ENCODE results near the gene HPCA. TPM values are rescaled to one million over a fixed set of nuclear protein-coding genes. Genes with fewer than 3 reads are reported as not detected.

Gene HPCA
- total RNA-seq, 1 donor from 2014 or later: not detected

DNA sequence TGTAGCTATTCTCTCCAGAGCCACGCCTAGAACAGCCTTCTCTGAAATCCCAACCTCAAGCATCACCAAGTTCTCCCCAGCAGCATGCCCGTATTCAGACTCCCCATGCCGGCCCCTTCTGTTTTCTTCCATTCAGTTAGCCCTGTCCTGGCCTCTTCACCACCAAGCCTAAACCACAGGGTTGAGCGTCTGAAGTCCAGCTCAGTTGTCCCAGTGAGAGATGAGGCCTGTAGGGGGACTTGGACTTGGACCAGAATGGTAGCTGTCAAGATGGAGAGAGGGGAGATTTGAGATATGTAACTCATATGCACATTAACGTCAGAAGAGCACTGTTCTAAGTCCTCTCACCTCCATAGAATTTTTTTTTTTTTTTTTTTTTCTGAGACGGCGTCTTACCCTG, 20.4 kb downstream of the HPCA start:
- no peaks in the 10 kb centered on the region for H3K36me3 ChIP-seq (ENCODE audit: insufficient read depth, low read length)
- Mint-ChIP-seq H3K36me3 (ENCODE audit: low read depth, unreplicated experiment) (no peaks in the 10 kb centered on the region), H3K4me1 (ENCODE audit: low read depth, unreplicated experiment) (no peaks in the 10 kb centered on the region), H3K4me3 (ENCODE audit: unreplicated experiment) (no peak overlapping the region), H3K27me3 (ENCODE audit: low read depth, unreplicated experiment) (peaks cover 18% of the 10 kb centered on the region), H3K9me3 (ENCODE audit: unreplicated experiment) (no peaks in the 10 kb centered on the region), H3K27ac (ENCODE audit: unreplicated experiment) (no peak overlapping the region)
- H3K27me3 ChIP-seq (ENCODE audit: insufficient read depth, low read length): no peaks in the 10 kb centered on the region
- no peak overlapping the region for H2AFZ ChIP-seq (ENCODE audit: low read depth, low read length)
- H3K9ac ChIP-seq (ENCODE audit: low read length): no peak overlapping the region
- H3K4me2 ChIP-seq (ENCODE audit: low read length): no peak overlapping the region
- H3K27ac ChIP-seq (ENCODE audit: low read depth, low read length): no peak overlapping the region
- no peaks in the 10 kb centered on the region for H3K4me1 ChIP-seq (ENCODE audit: insufficient read depth, low read length)
- H3K4me3 ChIP-seq (ENCODE audit: insufficient read depth, low read depth, low read length): no peak overlapping the region
- TF ChIP-seq CTCF (IDR thresholded peaks at IDR 0.05; ENCODE audit: insufficient read depth, low read depth, low read length) (no peak), EZH2 (IDR thresholded peaks at IDR 0.05; ENCODE audit: insufficient read depth, low read length) (no peak)
- no peak for DNase-seq (ENCODE audit: low read depth)
- H3K9me3 ChIP-seq (ENCODE audit: insufficient read depth, low read depth, low read length): no peaks in the 10 kb centered on the region
- no peaks in the 10 kb centered on the region for H4K20me1 ChIP-seq (ENCODE audit: insufficient read depth, low read length)
- H3K79me2 ChIP-seq (ENCODE audit: insufficient read depth, low read length): no peaks in the 10 kb centered on the region
- no peak for FAIRE-seq

GRCh38 chr1:32907435-32907834, 21.1 kb downstream of the HPCA start:
- TF ChIP-seq CTCF (IDR thresholded peaks at IDR 0.05; ENCODE audit: insufficient read depth, low read depth, low read length): no peak
- no peak for TF ChIP-seq EZH2 (IDR thresholded peaks at IDR 0.05; ENCODE audit: insufficient read depth, low read length)
- Histone ChIP-seq H3K36me3 (ENCODE audit: insufficient read depth, low read length) (no peaks in the 10 kb centered on the region), H3K79me2 (ENCODE audit: insufficient read depth, low read length) (no peaks in the 10 kb centered on the region), H3K4me1 (ENCODE audit: insufficient read depth, low read length) (no peaks in the 10 kb centered on the region), H3K9ac (ENCODE audit: low read length) (no peak overlapping the region), H3K27ac (ENCODE audit: low read depth, low read length) (no peak overlapping the region), H3K9me3 (ENCODE audit: insufficient read depth, low read depth, low read length) (no peaks in the 10 kb centered on the region), H3K4me2 (ENCODE audit: low read length) (peak overlapping the region; percentile 18), H2AFZ (ENCODE audit: low read depth, low read length) (no peak overlapping the region), H4K20me1 (ENCODE audit: insufficient read depth, low read length) (no peaks in the 10 kb centered on the region), H3K27me3 (ENCODE audit: insufficient read depth, low read length) (no peaks in the 10 kb centered on the region), H3K4me3 (ENCODE audit: insufficient read depth, low read depth, low read length) (no peak overlapping the region)
- no peaks in the 10 kb centered on the region for H3K4me1 Mint-ChIP-seq (ENCODE audit: low read depth, unreplicated experiment)
- H3K27ac Mint-ChIP-seq (ENCODE audit: unreplicated experiment): no peak overlapping the region
- H3K27me3 Mint-ChIP-seq (ENCODE audit: low read depth, unreplicated experiment): peaks cover 13% of the 10 kb centered on the region
- no peak overlapping the region for H3K4me3 Mint-ChIP-seq (ENCODE audit: unreplicated experiment)
- no peaks in the 10 kb centered on the region for H3K36me3 Mint-ChIP-seq (ENCODE audit: low read depth, unreplicated experiment)
- H3K9me3 Mint-ChIP-seq (ENCODE audit: unreplicated experiment): no peaks in the 10 kb centered on the region
- FAIRE-seq (no peak), DNase-seq (ENCODE audit: low read depth) (peak; percentile 29)

DNA sequence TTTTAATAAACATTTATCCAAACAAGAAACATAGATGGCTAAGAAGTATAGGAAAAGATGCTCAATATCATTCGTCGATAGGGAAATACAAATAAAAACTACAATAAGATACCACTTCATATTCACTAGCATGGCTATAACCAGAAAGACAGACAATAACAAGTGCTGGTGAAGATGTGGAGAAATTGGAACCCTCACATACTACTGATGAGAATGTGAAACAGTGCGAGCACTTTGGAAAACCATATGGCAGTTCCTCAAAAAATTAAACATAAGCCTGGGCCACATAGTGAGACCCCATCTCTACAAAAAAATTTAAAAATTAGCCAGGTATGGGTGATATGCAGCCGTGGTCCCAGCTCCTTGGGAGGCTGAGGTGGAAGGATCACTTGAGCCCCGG, 24.0 kb downstream of the HPCA start:
- Histone ChIP-seq H3K79me2 (ENCODE audit: insufficient read depth, low read length) (no peaks in the 10 kb centered on the region), H3K4me1 (ENCODE audit: insufficient read depth, low read length) (no peaks in the 10 kb centered on the region), H4K20me1 (ENCODE audit: insufficient read depth, low read length) (no peaks in the 10 kb centered on the region), H3K9ac (ENCODE audit: low read length) (no peak overlapping the region), H3K36me3 (ENCODE audit: insufficient read depth, low read length) (no peaks in the 10 kb centered on the region), H2AFZ (ENCODE audit: low read depth, low read length) (no peak overlapping the region), H3K27ac (ENCODE audit: low read depth, low read length) (no peak overlapping the region), H3K4me3 (ENCODE audit: insufficient read depth, low read depth, low read length) (no peak overlapping the region), H3K27me3 (ENCODE audit: insufficient read depth, low read length) (no peaks in the 10 kb centered on the region), H3K9me3 (ENCODE audit: insufficient read depth, low read depth, low read length) (no peaks in the 10 kb centered on the region), H3K4me2 (ENCODE audit: low read length) (no peak overlapping the region)
- Mint-ChIP-seq H3K4me3 (ENCODE audit: unreplicated experiment) (no peak overlapping the region), H3K4me1 (ENCODE audit: low read depth, unreplicated experiment) (no peaks in the 10 kb centered on the region), H3K9me3 (ENCODE audit: unreplicated experiment) (no peaks in the 10 kb centered on the region), H3K27ac (ENCODE audit: unreplicated experiment) (no peak overlapping the region), H3K27me3 (ENCODE audit: low read depth, unreplicated experiment) (no peaks in the 10 kb centered on the region), H3K36me3 (ENCODE audit: low read depth, unreplicated experiment) (no peaks in the 10 kb centered on the region)
- TF ChIP-seq EZH2 (IDR thresholded peaks at IDR 0.05; ENCODE audit: insufficient read depth, low read length) (no peak), CTCF (IDR thresholded peaks at IDR 0.05; ENCODE audit: insufficient read depth, low read depth, low read length) (no peak)
- FAIRE-seq (no peak), DNase-seq (ENCODE audit: low read depth) (no peak)
